ENCODE results near the gene CHURC1. TPM values are rescaled to one million over a fixed set of nuclear protein-coding genes. Genes with fewer than 3 reads are reported as not detected.

CHURC1 gene
- total and polyA plus RNA-seq, 4 donors: 18.8 to 174 (median 34.6) TPM

DNA sequence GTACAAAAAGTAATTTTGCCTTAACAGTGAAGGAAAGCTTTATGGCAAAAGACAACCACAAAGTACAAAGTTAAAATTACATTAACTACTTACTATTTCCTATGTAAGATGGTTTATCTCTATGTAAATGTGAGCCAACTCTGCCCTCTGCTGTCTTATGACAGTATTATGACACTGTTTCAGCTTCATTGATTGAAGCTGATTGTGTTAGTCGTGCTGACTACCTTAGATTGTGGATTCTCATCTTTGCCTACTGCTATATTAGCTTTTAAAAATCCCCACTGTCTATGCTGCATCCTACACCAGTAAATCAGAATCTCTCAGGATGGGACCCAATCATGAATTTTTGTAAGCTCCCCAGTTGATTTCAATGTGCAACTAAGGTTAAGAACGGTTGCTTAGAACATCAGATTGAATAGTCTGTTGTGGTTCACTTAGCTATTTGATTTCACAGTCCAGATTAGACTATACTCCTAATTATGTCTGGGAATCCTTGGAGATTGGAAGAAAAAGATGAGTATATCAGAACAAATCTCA is 22.3 kb upstream of the CHURC1 start:
- 44% methylated on average over 2 of the region's 2 CpGs for WGBS
- DNase-seq (ENCODE audit: low spot score): no peak

DNA sequence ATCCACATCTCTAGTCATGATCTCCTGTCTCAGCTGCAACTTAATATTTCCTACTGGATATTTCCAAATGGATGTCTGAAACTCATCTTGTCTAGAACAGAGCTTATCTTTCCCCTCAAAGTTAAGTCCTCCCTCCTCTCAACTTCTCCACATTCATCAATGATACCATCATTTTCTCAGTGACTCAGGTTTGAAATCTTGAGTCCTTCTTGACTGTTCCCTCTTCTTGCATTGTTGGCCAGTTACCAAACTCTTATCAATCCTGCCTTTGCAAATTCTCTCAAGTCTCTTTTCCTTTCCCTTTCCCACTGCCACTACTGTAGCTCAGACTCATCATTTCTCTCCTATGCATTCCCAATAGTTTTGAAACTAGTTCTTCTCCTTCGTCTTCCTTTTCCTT is 14.3 kb upstream of the CHURC1 start:
- Histone ChIP-seq H3K4me3 (ENCODE audit: low read depth in 1 of 3, low read length in 3 of 3) (no peak overlapping the region), H3K4me1 (ENCODE audit: control insufficient read depth in 4 of 4, insufficient read depth in 4 of 4, low read length in 3 of 4) (no peaks in the 10 kb centered on the region), H3K36me3 (ENCODE audit: control insufficient read depth in 4 of 4, insufficient read depth in 3 of 4, low read depth in 1 of 4, low read length in 3 of 4) (no peaks in the 10 kb centered on the region), H3K27ac (ENCODE audit: low read depth in 1 of 2, low read length in 2 of 2) (no peak overlapping the region), H3K9me3 (ENCODE audit: control insufficient read depth in 4 of 4, low read length in 3 of 4) (no peaks in the 10 kb centered on the region), H3K9ac (ENCODE audit: low read depth in 1 of 2, low read length in 2 of 2) (no peak overlapping the region), H3K27me3 (ENCODE audit: control insufficient read depth in 4 of 4, insufficient read depth in 4 of 4, low read length in 3 of 4) (no peaks in the 10 kb centered on the region)
- no peak for TF ChIP-seq JUND (IDR thresholded peaks at IDR 0.05)
- TF ChIP-seq RXRA (IDR thresholded peaks at IDR 0.05): no peak
- no peak for TF ChIP-seq RAD21 (IDR thresholded peaks at IDR 0.05)
- TF ChIP-seq, protein P1, sequence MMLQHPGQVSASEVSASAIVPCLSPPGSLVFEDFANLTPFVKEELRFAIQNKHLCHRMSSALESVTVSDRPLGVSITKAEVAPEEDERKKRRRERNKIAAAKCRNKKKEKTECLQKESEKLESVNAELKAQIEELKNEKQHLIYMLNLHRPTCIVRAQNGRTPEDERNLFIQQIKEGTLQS (IDR thresholded peaks at IDR 0.05): no peak
- no peak for TF ChIP-seq FOXA2 (IDR thresholded peaks at IDR 0.05)
- TF ChIP-seq FOXA1 (IDR thresholded peaks at IDR 0.05): no peak
- TF ChIP-seq, protein P2, sequence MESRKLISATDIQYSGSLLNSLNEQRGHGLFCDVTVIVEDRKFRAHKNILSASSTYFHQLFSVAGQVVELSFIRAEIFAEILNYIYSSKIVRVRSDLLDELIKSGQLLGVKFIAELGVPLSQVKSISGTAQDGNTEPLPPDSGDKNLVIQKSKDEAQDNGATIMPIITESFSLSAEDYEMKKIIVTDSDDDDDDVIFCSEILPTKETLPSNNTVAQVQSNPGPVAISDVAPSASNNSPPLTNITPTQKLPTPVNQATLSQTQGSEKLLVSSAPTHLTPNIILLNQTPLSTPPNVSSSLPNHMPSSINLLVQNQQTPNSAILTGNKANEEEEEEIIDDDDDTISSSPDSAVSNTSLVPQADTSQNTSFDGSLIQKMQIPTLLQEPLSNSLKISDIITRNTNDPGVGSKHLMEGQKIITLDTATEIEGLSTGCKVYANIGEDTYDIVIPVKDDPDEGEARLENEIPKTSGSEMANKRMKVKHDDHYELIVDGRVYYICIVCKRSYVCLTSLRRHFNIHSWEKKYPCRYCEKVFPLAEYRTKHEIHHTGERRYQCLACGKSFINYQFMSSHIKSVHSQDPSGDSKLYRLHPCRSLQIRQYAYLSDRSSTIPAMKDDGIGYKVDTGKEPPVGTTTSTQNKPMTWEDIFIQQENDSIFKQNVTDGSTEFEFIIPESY (IDR thresholded peaks at IDR 0.05): no peak
- TF ChIP-seq GABPA (IDR thresholded peaks at IDR 0.05 in 1 of 2, conservative IDR thresholded peaks at IDR 0.05 in 1 of 2): no peak
- TF ChIP-seq, protein P3, sequence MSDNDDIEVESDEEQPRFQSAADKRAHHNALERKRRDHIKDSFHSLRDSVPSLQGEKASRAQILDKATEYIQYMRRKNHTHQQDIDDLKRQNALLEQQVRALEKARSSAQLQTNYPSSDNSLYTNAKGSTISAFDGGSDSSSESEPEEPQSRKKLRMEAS (IDR thresholded peaks at IDR 0.05): no peak
- TF ChIP-seq NR2F2 (IDR thresholded peaks at IDR 0.05): no peak
- TF ChIP-seq, protein P4, sequence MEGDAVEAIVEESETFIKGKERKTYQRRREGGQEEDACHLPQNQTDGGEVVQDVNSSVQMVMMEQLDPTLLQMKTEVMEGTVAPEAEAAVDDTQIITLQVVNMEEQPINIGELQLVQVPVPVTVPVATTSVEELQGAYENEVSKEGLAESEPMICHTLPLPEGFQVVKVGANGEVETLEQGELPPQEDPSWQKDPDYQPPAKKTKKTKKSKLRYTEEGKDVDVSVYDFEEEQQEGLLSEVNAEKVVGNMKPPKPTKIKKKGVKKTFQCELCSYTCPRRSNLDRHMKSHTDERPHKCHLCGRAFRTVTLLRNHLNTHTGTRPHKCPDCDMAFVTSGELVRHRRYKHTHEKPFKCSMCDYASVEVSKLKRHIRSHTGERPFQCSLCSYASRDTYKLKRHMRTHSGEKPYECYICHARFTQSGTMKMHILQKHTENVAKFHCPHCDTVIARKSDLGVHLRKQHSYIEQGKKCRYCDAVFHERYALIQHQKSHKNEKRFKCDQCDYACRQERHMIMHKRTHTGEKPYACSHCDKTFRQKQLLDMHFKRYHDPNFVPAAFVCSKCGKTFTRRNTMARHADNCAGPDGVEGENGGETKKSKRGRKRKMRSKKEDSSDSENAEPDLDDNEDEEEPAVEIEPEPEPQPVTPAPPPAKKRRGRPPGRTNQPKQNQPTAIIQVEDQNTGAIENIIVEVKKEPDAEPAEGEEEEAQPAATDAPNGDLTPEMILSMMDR (IDR thresholded peaks at IDR 0.05; ENCODE audit: low read depth, low read length, missing input control): no peak
- no peak for TF ChIP-seq YY1 (IDR thresholded peaks at IDR 0.05)
- no peak for TF ChIP-seq HNF4A (conservative IDR thresholded peaks at IDR 0.05)
- TF ChIP-seq HNF4G (IDR thresholded peaks at IDR 0.05): no peak
- TF ChIP-seq EGR1 (IDR thresholded peaks at IDR 0.05; ENCODE audit: low read depth in 2 of 2): no peak
- TF ChIP-seq, protein P5, sequence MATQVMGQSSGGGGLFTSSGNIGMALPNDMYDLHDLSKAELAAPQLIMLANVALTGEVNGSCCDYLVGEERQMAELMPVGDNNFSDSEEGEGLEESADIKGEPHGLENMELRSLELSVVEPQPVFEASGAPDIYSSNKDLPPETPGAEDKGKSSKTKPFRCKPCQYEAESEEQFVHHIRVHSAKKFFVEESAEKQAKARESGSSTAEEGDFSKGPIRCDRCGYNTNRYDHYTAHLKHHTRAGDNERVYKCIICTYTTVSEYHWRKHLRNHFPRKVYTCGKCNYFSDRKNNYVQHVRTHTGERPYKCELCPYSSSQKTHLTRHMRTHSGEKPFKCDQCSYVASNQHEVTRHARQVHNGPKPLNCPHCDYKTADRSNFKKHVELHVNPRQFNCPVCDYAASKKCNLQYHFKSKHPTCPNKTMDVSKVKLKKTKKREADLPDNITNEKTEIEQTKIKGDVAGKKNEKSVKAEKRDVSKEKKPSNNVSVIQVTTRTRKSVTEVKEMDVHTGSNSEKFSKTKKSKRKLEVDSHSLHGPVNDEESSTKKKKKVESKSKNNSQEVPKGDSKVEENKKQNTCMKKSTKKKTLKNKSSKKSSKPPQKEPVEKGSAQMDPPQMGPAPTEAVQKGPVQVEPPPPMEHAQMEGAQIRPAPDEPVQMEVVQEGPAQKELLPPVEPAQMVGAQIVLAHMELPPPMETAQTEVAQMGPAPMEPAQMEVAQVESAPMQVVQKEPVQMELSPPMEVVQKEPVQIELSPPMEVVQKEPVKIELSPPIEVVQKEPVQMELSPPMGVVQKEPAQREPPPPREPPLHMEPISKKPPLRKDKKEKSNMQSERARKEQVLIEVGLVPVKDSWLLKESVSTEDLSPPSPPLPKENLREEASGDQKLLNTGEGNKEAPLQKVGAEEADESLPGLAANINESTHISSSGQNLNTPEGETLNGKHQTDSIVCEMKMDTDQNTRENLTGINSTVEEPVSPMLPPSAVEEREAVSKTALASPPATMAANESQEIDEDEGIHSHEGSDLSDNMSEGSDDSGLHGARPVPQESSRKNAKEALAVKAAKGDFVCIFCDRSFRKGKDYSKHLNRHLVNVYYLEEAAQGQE (IDR thresholded peaks at IDR 0.05): no peak
- TF ChIP-seq TAF1 (conservative IDR thresholded peaks at IDR 0.05): no peak
- TF ChIP-seq SP1 (IDR thresholded peaks at IDR 0.05): no peak
- whole genome bisulfite sequencing: 59% methylated on average over 1 of the region's 1 CpG
- no peak for DNase-seq (ENCODE audit: low spot score)

More for the DNA sequence above, 22.3 kb upstream of the CHURC1 start:
- Histone ChIP-seq H3K4me1 (ENCODE audit: control insufficient read depth in 4 of 4, insufficient read depth in 4 of 4, low read length in 3 of 4) (peaks cover 0 to 5% (median 2%) of the 10 kb centered on the region in 4 donors), H3K9me3 (ENCODE audit: control insufficient read depth in 4 of 4, low read length in 3 of 4) (no peaks in the 10 kb centered on the region), H3K27ac (ENCODE audit: low read depth in 1 of 2, low read length in 2 of 2) (no peak overlapping the region), H3K27me3 (ENCODE audit: control insufficient read depth in 4 of 4, insufficient read depth in 4 of 4, low read length in 3 of 4) (no peaks in the 10 kb centered on the region), H3K9ac (ENCODE audit: low read depth in 1 of 2, low read length in 2 of 2) (no peak overlapping the region), H3K36me3 (ENCODE audit: control insufficient read depth in 4 of 4, insufficient read depth in 3 of 4, low read depth in 1 of 4, low read length in 3 of 4) (no peaks in the 10 kb centered on the region), H3K4me3 (ENCODE audit: low read depth in 1 of 3, low read length in 3 of 3) (no peak overlapping the region)
- TF ChIP-seq NR2F2 (IDR thresholded peaks at IDR 0.05) (no peak), HNF4G (IDR thresholded peaks at IDR 0.05) (no peak), RXRA (IDR thresholded peaks at IDR 0.05) (no peak), RAD21 (IDR thresholded peaks at IDR 0.05) (peak; percentile 89 to 91), TAF1 (conservative IDR thresholded peaks at IDR 0.05) (no peak), YY1 (IDR thresholded peaks at IDR 0.05) (no peak)
- TF ChIP-seq, protein P4 (IDR thresholded peaks at IDR 0.05; ENCODE audit: low read depth, low read length, missing input control): peak; percentile 69
